Esophagus squamous epithelium (tissue), 5 donors: ENCODE measurements around the gene GNAT2. TPM values are rescaled to one million over a fixed set of nuclear protein-coding genes. Genes with fewer than 3 reads are reported as not detected.

Source experiments
- DNase-seq: peaks from one replicate; lab custom pipeline; 2025; lab: John Stamatoyannopoulos, UW
- H3K27ac ChIP-seq, 4 donors: fragments of 200-600 bp; sonication (generic); one replicate each; pipeline ENCODE4 v1.5.1; 2016 to 2019; ENCODE audit warnings: mild to moderate bottlenecking in 1 of 4
- H3K27me3 ChIP-seq, 4 donors: fragments of 200-600 bp; sonication (generic); 1 replicate in 3 of 4; 2 replicates in 1 of 4; pipeline versions ENCODE4 v1.5.1 to v1.6.0; 2017 to 2021; ENCODE audit warnings: antibody characterized with exemption in 1 of 4
- H3K36me3 ChIP-seq, 3 donors: fragments of 200-600 bp; sonication (generic); one replicate each; pipeline ENCODE4 v1.5.1; 2016 to 2019
- H3K4me1 ChIP-seq, 3 donors: fragments of 200-600 bp; sonication (generic); one replicate each; pipeline ENCODE4 v1.5.1; 2017 to 2019
- H3K4me3 ChIP-seq, 4 donors: fragments of 200-600 bp; sonication (generic); 1 replicate in 3 of 4; 2 replicates in 1 of 4; pipeline ENCODE4 v1.5.1; 2016 to 2019; ENCODE audit warnings: mild to moderate bottlenecking in 2 of 4, moderate library complexity in 1 of 4
- H3K9me3 ChIP-seq, 3 donors: fragments of 200-600 bp; sonication (generic); one replicate each; pipeline ENCODE4 v1.5.1; 2016 to 2019
- POLR2A ChIP-seq, 4 donors: fragments of 450-650 bp; IDR thresholded peaks; one replicate each; pipeline ENCODE4 v1.6.1; 2017; ENCODE audit warnings: antibody characterized with exemption in 4 of 4, mild to moderate bottlenecking in 4 of 4, moderate library complexity in 3 of 4
- WGBS, 2 donors: methylation state at CpG; one replicate each; pipeline ENCODE4 v1.1.5; 2018; 5-methylcytosine and 5-hydroxymethylcytosine counted together
- intact Hi-C: fragments of 100-400 bp; cut with DNase I; formaldehyde crosslinking; loops from one replicate; pipeline ENCODE4 v1.15.0; 2022
- total RNA-seq, 4 donors: library from RNA; depleted of rRNA; stranded (reverse); fragments of >200 nt; gene quantifications; one replicate each; pipeline ENCODE4 v1.1.0, GENCODE V29; 2016
- TF ChIP-seq, protein P1 (sequence below), 6 experiments: fragments of 450-650 bp in 4 of 6; fragments of 200-600 bp in 2 of 6; sonication (generic) in 2 of 6; IDR thresholded peaks; one replicate each; pipeline ENCODE4 v1.5.1; 2016 to 2019; ENCODE audit warnings: antibody characterized with exemption in 6 of 6, mild to moderate bottlenecking in 4 of 6, moderate library complexity in 4 of 6
- donor health status: DM: yes; HTN: yes; CAD: no.

GNAT2 gene
- total RNA-seq, 4 donors from 2014 or later: not detected

DNA sequence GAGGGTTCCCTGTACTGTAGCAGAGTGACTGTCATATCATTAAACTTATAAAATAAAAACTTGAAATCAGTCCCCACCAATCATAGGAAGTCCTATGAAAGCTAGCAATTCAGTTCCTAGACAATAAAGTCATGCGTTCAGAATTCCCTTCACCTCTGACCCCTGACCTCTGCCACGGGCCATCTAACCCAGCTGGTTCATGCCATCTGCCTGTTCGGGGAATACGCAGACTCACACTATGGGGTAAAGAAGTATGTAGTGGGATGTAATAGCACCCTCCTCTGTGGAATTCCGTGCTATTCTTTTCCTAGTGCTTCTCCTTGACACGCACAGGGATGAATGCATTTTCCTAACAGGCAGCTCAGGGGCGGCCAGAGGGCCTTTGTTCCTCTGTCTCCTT, 38.6 kb upstream of the GNAT2 start:
- no peak overlapping the region for H3K27ac ChIP-seq
- peaks cover 0 to 47% (median 4%) of the 10 kb centered on the region in 3 donors for H3K36me3 ChIP-seq
- H3K9me3 ChIP-seq: no peaks in the 10 kb centered on the region
- H3K4me1 ChIP-seq: peaks cover 0 to 36% (median 16%) of the 10 kb centered on the region in 3 donors
- DNase-seq: no peak
- no peaks in the 10 kb centered on the region for H3K27me3 ChIP-seq
- H3K4me3 ChIP-seq: no peak overlapping the region
- WGBS, 2 donors: 80 to 82% methylated on average over 7 of the region's 7 CpGs
- intact Hi-C loops: no loop called here
- TF ChIP-seq, protein P1, sequence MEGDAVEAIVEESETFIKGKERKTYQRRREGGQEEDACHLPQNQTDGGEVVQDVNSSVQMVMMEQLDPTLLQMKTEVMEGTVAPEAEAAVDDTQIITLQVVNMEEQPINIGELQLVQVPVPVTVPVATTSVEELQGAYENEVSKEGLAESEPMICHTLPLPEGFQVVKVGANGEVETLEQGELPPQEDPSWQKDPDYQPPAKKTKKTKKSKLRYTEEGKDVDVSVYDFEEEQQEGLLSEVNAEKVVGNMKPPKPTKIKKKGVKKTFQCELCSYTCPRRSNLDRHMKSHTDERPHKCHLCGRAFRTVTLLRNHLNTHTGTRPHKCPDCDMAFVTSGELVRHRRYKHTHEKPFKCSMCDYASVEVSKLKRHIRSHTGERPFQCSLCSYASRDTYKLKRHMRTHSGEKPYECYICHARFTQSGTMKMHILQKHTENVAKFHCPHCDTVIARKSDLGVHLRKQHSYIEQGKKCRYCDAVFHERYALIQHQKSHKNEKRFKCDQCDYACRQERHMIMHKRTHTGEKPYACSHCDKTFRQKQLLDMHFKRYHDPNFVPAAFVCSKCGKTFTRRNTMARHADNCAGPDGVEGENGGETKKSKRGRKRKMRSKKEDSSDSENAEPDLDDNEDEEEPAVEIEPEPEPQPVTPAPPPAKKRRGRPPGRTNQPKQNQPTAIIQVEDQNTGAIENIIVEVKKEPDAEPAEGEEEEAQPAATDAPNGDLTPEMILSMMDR (IDR thresholded peaks at IDR 0.05): no peak
- TF ChIP-seq POLR2A (IDR thresholded peaks at IDR 0.05): no peak

- H3K27me3 ChIP-seq: no peaks in the 10 kb centered on the region
- TF ChIP-seq, protein P1 (IDR thresholded peaks at IDR 0.05): no peak
- TF ChIP-seq POLR2A (IDR thresholded peaks at IDR 0.05): no peak
- DNase-seq: no peak
- H3K36me3 ChIP-seq: peaks cover 0 to 41% (median 4%) of the 10 kb centered on the region in 3 donors
- H3K4me3 ChIP-seq: no peak overlapping the region
- peaks cover 0 to 38% (median 16%) of the 10 kb centered on the region in 3 donors for H3K4me1 ChIP-seq
- WGBS, 2 donors: 100% methylated on average over 1 of the region's 4 CpGs; no CpG with 5 or more reads in 1 of the 2 donors
- H3K27ac ChIP-seq: no peak overlapping the region
- no peaks in the 10 kb centered on the region for H3K9me3 ChIP-seq
- intact Hi-C loops: no loop called here
These were observed 38.0 kb upstream of the GNAT2 start for GRCh38 chr1:109657395-109657794.

DNA sequence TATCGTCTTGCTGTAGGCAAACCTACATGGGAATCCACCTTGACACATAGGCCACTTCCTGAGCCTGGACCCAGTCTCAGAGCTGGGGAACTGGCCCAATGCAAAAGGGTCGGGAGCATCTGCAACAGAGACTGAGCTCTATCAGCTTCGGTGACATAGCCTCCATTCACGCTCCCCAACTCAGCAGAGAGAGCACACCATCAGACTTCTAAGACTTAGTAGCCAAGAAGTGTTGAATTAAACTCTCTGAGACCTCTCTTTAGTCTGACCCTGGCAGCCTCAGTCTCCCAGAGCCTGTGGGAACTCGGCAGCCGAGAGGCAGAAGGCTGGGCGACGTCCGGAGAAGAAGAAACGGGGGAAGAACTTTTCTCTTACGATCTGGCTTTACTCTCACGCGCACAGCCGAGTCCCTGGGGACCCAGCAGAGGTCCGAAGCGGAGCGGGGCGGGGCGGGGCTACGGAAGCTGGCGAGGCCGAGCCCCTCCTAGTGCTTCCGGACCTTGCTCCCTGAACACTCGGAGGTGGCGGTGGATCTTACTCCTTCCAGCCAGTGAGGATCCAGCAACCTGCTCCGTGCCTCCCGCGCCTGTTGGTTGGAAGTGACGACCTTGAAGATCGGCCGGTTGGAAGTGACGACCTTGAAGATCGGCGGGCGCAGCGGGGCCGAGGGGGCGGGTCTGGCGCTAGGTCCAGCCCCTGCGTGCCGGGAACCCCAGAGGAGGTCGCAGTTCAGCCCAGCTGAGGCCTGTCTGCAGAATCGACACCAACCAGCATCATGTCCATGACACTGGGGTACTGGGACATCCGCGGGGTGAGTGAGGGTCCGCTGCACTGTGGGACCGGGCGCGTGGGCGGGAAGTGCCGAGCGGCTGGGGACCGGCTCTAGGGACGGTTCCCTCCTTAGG, 36.5 kb upstream of the GNAT2 start, which contains the start of gene GSTM4:
GSTM4 (plus strand) TSS at position 485 of the 905 bp plus-strand sequence; CDS start at position 776, 291 bp downstream.
- peak within 1 kb of the TSS; percentile 57 to 82 (median 72) for H3K4me3 ChIP-seq
- WGBS, 2 donors: 0% methylated on average over 10 to 34 of the region's 54 CpGs
- H3K27ac ChIP-seq: peak within 1 kb of the TSS; percentile 79 to 91 (median 85)
- H3K4me1 ChIP-seq: peaks cover 0 to 38% (median 16%) of the 10 kb centered on the region in 3 donors
- intact Hi-C loops: no loop called here
- TF ChIP-seq POLR2A (IDR thresholded peaks at IDR 0.05): peak in 2 of 4 donors; percentile 44 to 53
- TF ChIP-seq, protein P1 (IDR thresholded peaks at IDR 0.05): no peak
- no peaks in the 10 kb centered on the region for H3K27me3 ChIP-seq
- H3K36me3 ChIP-seq: peaks cover 0 to 27% (median 4%) of the 10 kb centered on the region in 3 donors
- DNase-seq: peak; percentile 16
- no peaks in the 10 kb centered on the region for H3K9me3 ChIP-seq

GRCh38 chr1:109654519-109654918, 35.1 kb upstream of the GNAT2 start:
- H3K4me1 ChIP-seq: peaks cover 0 to 38% (median 16%) of the 10 kb centered on the region in 3 donors
- TF ChIP-seq, protein P1 (IDR thresholded peaks at IDR 0.05): no peak
- TF ChIP-seq POLR2A (IDR thresholded peaks at IDR 0.05): no peak
- H3K27ac ChIP-seq: no peak overlapping the region
- no peak overlapping the region for H3K4me3 ChIP-seq
- intact Hi-C loops: no loop called here
- no peaks in the 10 kb centered on the region for H3K27me3 ChIP-seq
- 87 to 91% methylated on average over 12 of the region's 12 CpGs for WGBS, 2 donors
- H3K9me3 ChIP-seq: no peaks in the 10 kb centered on the region
- peaks cover 0 to 14% (median 0%) of the 10 kb centered on the region in 3 donors for H3K36me3 ChIP-seq
- no peak for DNase-seq

GRCh38 chr1:109653306-109653705, 33.9 kb upstream of the GNAT2 start:
- Histone ChIP-seq H3K27ac (no peak overlapping the region), H3K36me3 (peaks cover 0 to 4% (median 0%) of the 10 kb centered on the region in 3 donors), H3K4me3 (no peak overlapping the region), H3K27me3 (no peaks in the 10 kb centered on the region), H3K4me1 (peaks cover 0 to 38% (median 16%) of the 10 kb centered on the region in 3 donors), H3K9me3 (no peaks in the 10 kb centered on the region)
- intact Hi-C loops: no loop called here
- no peak for DNase-seq
- TF ChIP-seq, protein P1 (IDR thresholded peaks at IDR 0.05): no peak
- no peak for TF ChIP-seq POLR2A (IDR thresholded peaks at IDR 0.05)
- 53 to 56% methylated on average over 2 of the region's 2 CpGs for WGBS, 2 donors
